ENCODE data around the gene XPO6. TPM values are rescaled to one million over a fixed set of nuclear protein-coding genes. Genes with fewer than 3 reads are reported as not detected.
A peak's percentile ranks its signal among the peaks of the same experiment; 100 is the strongest.

XPO6 gene, protein sequence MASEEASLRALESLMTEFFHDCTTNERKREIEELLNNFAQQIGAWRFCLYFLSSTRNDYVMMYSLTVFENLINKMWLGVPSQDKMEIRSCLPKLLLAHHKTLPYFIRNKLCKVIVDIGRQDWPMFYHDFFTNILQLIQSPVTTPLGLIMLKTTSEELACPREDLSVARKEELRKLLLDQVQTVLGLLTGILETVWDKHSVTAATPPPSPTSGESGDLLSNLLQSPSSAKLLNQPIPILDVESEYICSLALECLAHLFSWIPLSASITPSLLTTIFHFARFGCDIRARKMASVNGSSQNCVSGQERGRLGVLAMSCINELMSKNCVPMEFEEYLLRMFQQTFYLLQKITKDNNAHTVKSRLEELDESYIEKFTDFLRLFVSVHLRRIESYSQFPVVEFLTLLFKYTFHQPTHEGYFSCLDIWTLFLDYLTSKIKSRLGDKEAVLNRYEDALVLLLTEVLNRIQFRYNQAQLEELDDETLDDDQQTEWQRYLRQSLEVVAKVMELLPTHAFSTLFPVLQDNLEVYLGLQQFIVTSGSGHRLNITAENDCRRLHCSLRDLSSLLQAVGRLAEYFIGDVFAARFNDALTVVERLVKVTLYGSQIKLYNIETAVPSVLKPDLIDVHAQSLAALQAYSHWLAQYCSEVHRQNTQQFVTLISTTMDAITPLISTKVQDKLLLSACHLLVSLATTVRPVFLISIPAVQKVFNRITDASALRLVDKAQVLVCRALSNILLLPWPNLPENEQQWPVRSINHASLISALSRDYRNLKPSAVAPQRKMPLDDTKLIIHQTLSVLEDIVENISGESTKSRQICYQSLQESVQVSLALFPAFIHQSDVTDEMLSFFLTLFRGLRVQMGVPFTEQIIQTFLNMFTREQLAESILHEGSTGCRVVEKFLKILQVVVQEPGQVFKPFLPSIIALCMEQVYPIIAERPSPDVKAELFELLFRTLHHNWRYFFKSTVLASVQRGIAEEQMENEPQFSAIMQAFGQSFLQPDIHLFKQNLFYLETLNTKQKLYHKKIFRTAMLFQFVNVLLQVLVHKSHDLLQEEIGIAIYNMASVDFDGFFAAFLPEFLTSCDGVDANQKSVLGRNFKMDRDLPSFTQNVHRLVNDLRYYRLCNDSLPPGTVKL
- total RNA-seq (2014; rRNA removed) (106 and 110 TPM in 2 replicates), Bru-seq, nascent RNA (percentile 78 among the genes with signal in this experiment), BruChase-seq, experiment 1, labeled RNA remaining after a 6-hour chase (percentile 76 among the genes with signal in this experiment), BruChase-seq, experiment 2, labeled RNA remaining after a 2-hour chase (percentile 75 among the genes with signal in this experiment)
- long read RNA-seq, full-length matches to known transcripts: 10 of 66 reads
- long read RNA-seq, partial matches to known transcripts: 44 of 66 reads
- long read RNA-seq, other reads (novel, unspliced or antisense): 12 of 66 reads

DNA sequence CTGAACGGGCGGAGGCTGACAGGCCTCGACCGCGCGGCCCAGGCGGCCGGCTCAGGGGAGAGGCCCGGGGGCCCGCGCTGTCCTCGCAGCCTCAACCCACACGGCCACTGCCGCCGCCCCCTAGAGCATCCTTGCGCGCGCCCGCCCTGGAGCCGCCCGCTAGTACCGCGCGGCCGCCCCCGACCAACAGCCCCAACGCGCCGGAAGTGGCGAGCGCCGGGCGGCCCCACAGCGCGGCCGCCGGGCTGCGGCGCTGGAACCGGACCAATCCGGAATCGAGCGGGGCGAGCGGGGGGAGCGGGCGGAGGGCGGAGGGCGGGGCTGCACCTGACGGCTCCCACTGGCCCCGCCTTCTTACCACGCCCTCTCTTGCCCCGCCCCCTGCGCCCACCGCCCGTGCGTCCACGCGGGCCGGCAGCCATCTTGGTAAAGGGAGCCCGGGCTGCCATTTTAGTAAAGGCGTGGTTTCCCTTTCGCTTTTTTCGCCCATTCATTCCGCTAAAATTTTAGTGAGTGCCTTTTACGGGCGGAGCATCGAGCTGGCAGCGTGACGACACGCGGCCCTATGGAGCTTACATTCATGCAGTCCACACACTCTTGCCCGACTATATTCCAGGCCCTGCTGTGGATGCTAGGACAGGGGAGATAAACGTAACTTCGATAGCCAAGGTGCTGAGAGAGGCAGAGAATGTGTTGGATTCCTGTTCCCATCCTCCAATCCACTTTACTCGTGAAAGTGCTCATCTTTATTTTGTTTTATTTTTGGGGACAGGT is at the start of gene XPO6:
Gene XPO6, minus strand, starts transcription at position 208 of the 774 bp plus-strand sequence. CDS start 597 bp downstream, outside the sequence.
- POLR2A ChIA-PET (ENCODE audit: unreplicated experiment): no interaction called here
- Histone ChIP-seq H3F3A (ENCODE audit: low read length, unreplicated experiment) (no peaks in the 10 kb centered on the region), H3K27me3 (ENCODE audit: low read length) (no peaks in the 10 kb centered on the region), H3K36me3 (ENCODE audit: low read depth, low read length) (peaks cover 12% of the 10 kb centered on the region), H3K9me3 (ENCODE audit: low read length) (no peaks in the 10 kb centered on the region), H4K20me1 (ENCODE audit: low read length) (peaks cover 33% of the 10 kb centered on the region), H3K9me2 (replicated peaks; ENCODE audit: low read length) (no peaks in the 10 kb centered on the region), H2AFZ (ENCODE audit: low read length) (peak within 1 kb of the TSS; percentile 98), H3K4me1 (ENCODE audit: insufficient read depth, low read length) (peaks cover 32% of the 10 kb centered on the region), H3K4me3 (ENCODE audit: low read length) (peak within 1 kb of the TSS; percentile 98), H3K27ac (ENCODE audit: low read length) (peak within 1 kb of the TSS; percentile 57), H3K9ac (ENCODE audit: low read length) (peak within 1 kb of the TSS; percentile 91), H3K4me2 (ENCODE audit: low read length) (peak within 1 kb of the TSS; percentile 94), H3K79me2 (ENCODE audit: low read length) (peaks cover 45% of the 10 kb centered on the region)
- ATAC-seq (peak; percentile 68), DNase-seq (peak; percentile 86)
- no peak for TF ChIP-seq EZH2 (IDR thresholded peaks at IDR 0.05; ENCODE audit: low read length, unreplicated experiment)
- no peak for TF ChIP-seq CTCF (conservative IDR thresholded peaks at IDR 0.05; ENCODE audit: low read depth, low read length)
- no peak for TF ChIP-seq EZH2phosphoT487 (IDR thresholded peaks at IDR 0.05; ENCODE audit: borderline replicate concordance, low read length)
- intact Hi-C loops (cut with micrococcal nuclease): loop anchor here (5.0 kb wide), 1 partner anchor 45 kb away; no protein-coding TSS in a partner anchor
- BruUV-seq (replicated peaks): no TSS peak
- CTCF ChIA-PET: no interaction called here

- DNase-seq (no peak), ATAC-seq (no peak)
- no peaks in the 10 kb centered on the region for H3F3A ChIP-seq (ENCODE audit: low read length, unreplicated experiment)
- no peaks in the 10 kb centered on the region for H3K79me2 ChIP-seq (ENCODE audit: low read length)
- H3K36me3 ChIP-seq (ENCODE audit: low read depth, low read length): no peaks in the 10 kb centered on the region
- H3K4me2 ChIP-seq (ENCODE audit: low read length): no peak overlapping the region
- H3K27ac ChIP-seq (ENCODE audit: low read length): no peak overlapping the region
- H3K27me3 ChIP-seq (ENCODE audit: low read length): 0 out of 2 replicates have a peak, but pooled peaks cover 5% of the 10 kb centered on the region
- no peak overlapping the region for H2AFZ ChIP-seq (ENCODE audit: low read length)
- BruUV-seq (replicated peaks): no TSS peak
- TF ChIP-seq CTCF (conservative IDR thresholded peaks at IDR 0.05; ENCODE audit: low read depth, low read length): no peak
- TF ChIP-seq EZH2 (IDR thresholded peaks at IDR 0.05; ENCODE audit: low read length, unreplicated experiment): no peak
- TF ChIP-seq EZH2phosphoT487 (IDR thresholded peaks at IDR 0.05; ENCODE audit: borderline replicate concordance, low read length): no peak
- POLR2A ChIA-PET (ENCODE audit: unreplicated experiment): no interaction called here
- H3K4me1 ChIP-seq (ENCODE audit: insufficient read depth, low read length): no peaks in the 10 kb centered on the region
- no peaks in the 10 kb centered on the region for H3K9me3 ChIP-seq (ENCODE audit: low read length)
- no peak overlapping the region for H3K9ac ChIP-seq (ENCODE audit: low read length)
- CTCF ChIA-PET: no interaction called here
- intact Hi-C loops (cut with micrococcal nuclease): no loop called here
- no peaks in the 10 kb centered on the region for H4K20me1 ChIP-seq (ENCODE audit: low read length)
- no peak overlapping the region for H3K4me3 ChIP-seq (ENCODE audit: low read length)
- H3K9me2 ChIP-seq (replicated peaks; ENCODE audit: low read length): no peaks in the 10 kb centered on the region
Measured at GRCh38 chr16:28260193-28260592, 48.4 kb upstream of the XPO6 start.

Measured in PC-3 (cell line).